Liver (tissue), 9 donors: ENCODE measurements around the gene TRIM17. TPM values are rescaled to one million over a fixed set of nuclear protein-coding genes. Genes with fewer than 3 reads are reported as not detected.

ENCODE experiments used
- DNase-seq: peaks from one replicate; pipeline ENCODE4 v3.0.0-alpha.2; 2017; ENCODE audit warnings: low spot score
- H3K27ac ChIP-seq, 2 donors: one replicate each; pipeline ENCODE4 v1.7.0; 2013; ENCODE audit warnings: inconsistent platforms in 2 of 2, low read length in 2 of 2, control low read depth in 1 of 2, low read depth in 1 of 2, mild to moderate bottlenecking in 1 of 2
- H3K27me3 ChIP-seq, 4 donors: one replicate each; pipeline versions ENCODE4 v1.6.1 to v1.7.0; 2013; ENCODE audit warnings: low read length in 3 of 4, inconsistent platforms in 1 of 4, mild to moderate bottlenecking in 1 of 4, moderate library complexity in 1 of 4; ENCODE audit not compliant: control insufficient read depth in 4 of 4, insufficient read depth in 4 of 4
- H3K36me3 ChIP-seq, 4 donors: one replicate each; pipeline versions ENCODE4 v1.6.1 to v1.7.0; 2013; ENCODE audit warnings: low read length in 3 of 4, mild to moderate bottlenecking in 3 of 4, low read depth in 1 of 4, moderate library complexity in 1 of 4; ENCODE audit not compliant: control insufficient read depth in 4 of 4, insufficient read depth in 3 of 4
- H3K4me1 ChIP-seq, 4 donors: one replicate each; pipeline versions ENCODE4 v1.6.1 to v1.7.0; 2013; ENCODE audit warnings: low read length in 3 of 4, mild to moderate bottlenecking in 3 of 4, moderate library complexity in 1 of 4; ENCODE audit not compliant: control insufficient read depth in 4 of 4, insufficient read depth in 4 of 4
- H3K4me3 ChIP-seq, 3 donors: one replicate each; pipeline versions ENCODE4 v1.6.1 to v1.7.0; 2013; ENCODE audit warnings: low read length in 3 of 3, control low read depth in 1 of 3, low read depth in 1 of 3, mild to moderate bottlenecking in 1 of 3
- H3K9ac ChIP-seq, 2 donors: one replicate each; pipeline ENCODE4 v1.7.0; 2013; ENCODE audit warnings: low read length in 2 of 2, mild to moderate bottlenecking in 2 of 2, moderate library complexity in 2 of 2, control low read depth in 1 of 2, low read depth in 1 of 2
- H3K9me3 ChIP-seq, 4 donors: one replicate each; pipeline versions ENCODE4 v1.6.1 to v1.7.0; 2013; ENCODE audit warnings: low read length in 3 of 4; ENCODE audit not compliant: control insufficient read depth in 4 of 4
- ATF3 ChIP-seq: IDR thresholded peaks from 2 replicates; pipeline ENCODE4 v1.6.1; 2016; ENCODE audit warnings: antibody characterized with exemption
- CTCF ChIP-seq: fragments of 150-350 bp; IDR thresholded peaks from 2 replicates; pipeline ENCODE4 v1.5.1; 2017; ENCODE audit warnings: improper control_type of control experiment, low read depth, low read length; ENCODE audit not compliant: missing input control
- EGR1 ChIP-seq, 2 donors: IDR thresholded peaks; 2 replicates each; pipeline ENCODE4 v1.6.1; 2016 to 2018; ENCODE audit warnings: antibody characterized with exemption in 2 of 2, low read depth in 2 of 2
- FOXA1 ChIP-seq: IDR thresholded peaks from 2 replicates; pipeline ENCODE4 v1.6.1; 2016; ENCODE audit warnings: antibody characterized with exemption
- FOXA2 ChIP-seq: IDR thresholded peaks from 2 replicates; pipeline ENCODE4 v1.6.1; 2016; ENCODE audit warnings: antibody characterized with exemption
- HNF4G ChIP-seq: IDR thresholded peaks from 2 replicates; pipeline ENCODE4 v1.6.1; 2016; ENCODE audit warnings: antibody characterized with exemption
- JUND ChIP-seq, 2 donors: IDR thresholded peaks; 2 replicates each; pipeline ENCODE4 v1.6.1; 2016; ENCODE audit warnings: antibody characterized with exemption in 2 of 2
- MAX ChIP-seq: IDR thresholded peaks from 2 replicates; pipeline ENCODE4 v1.6.1; 2016; ENCODE audit warnings: antibody characterized with exemption
- RAD21 ChIP-seq, 2 donors: IDR thresholded peaks; 2 replicates each; pipeline ENCODE4 v1.6.1; 2016; ENCODE audit warnings: antibody characterized with exemption in 2 of 2, mild to moderate bottlenecking in 2 of 2
- REST ChIP-seq: IDR thresholded peaks from 2 replicates; pipeline ENCODE4 v1.6.1; 2016; ENCODE audit warnings: antibody characterized with exemption, mild to moderate bottlenecking
- RXRA ChIP-seq, 2 donors: IDR thresholded peaks; 2 replicates each; pipeline ENCODE4 v1.6.1; 2017 to 2018; ENCODE audit warnings: antibody characterized with exemption in 2 of 2, mild to moderate bottlenecking in 1 of 2
- SP1 ChIP-seq: IDR thresholded peaks from 2 replicates; pipeline ENCODE4 v1.6.1; 2018; ENCODE audit warnings: antibody characterized with exemption, mild to moderate bottlenecking
- YY1 ChIP-seq: IDR thresholded peaks from 2 replicates; pipeline ENCODE4 v1.6.1; 2016; ENCODE audit warnings: antibody characterized with exemption, mild to moderate bottlenecking
- WGBS: extraction: QIAGEN DNeasy Blood & Tissue Kit; methylation state at CpG from one replicate; pipeline ENCODE4 v1.1.7; 2013; 5-methylcytosine and 5-hydroxymethylcytosine counted together
- polyA plus RNA-seq, 2 donors: library from polyadenylated mRNA; stranded (reverse) in 1 of 2; unstranded in 1 of 2; fragments of 200-250 nt in 1 of 2; fragments of >200 nt in 1 of 2; fragmentation: Nextera tagmentation in 1 of 2; extraction: Ambion mirVana in 1 of 2; gene quantifications; one replicate each; pipeline versions ENCODE4 v1.2.1 to v1.2.3, GENCODE V29; 2013 to 2015
- total RNA-seq, 2 donors: library from RNA; depleted of rRNA; stranded (reverse); fragments of >200 nt; gene quantifications; one replicate each; pipeline ENCODE4 v1.2.3, GENCODE V29; 2014
- donor health status: healthy.
- donor health status: healthy.
- donor health status: healthy.
- donor health status: healthy.
- donor health status: healthy.

TRIM17 gene
- total and polyA plus RNA-seq, 4 donors = 0.08 to 0.49 TPM; not detected in 2

- H3K9ac ChIP-seq = peak overlapping the region in 1 of 2 donors; percentile 2
- no peak overlapping the region for H3K27ac ChIP-seq
- no peaks in the 10 kb centered on the region for H3K9me3 ChIP-seq
- DNase-seq = peak; percentile 57
- no peaks in the 10 kb centered on the region for H3K27me3 ChIP-seq
- peaks cover 8 to 20% (median 15%) of the 10 kb centered on the region in 4 donors for H3K4me1 ChIP-seq
- H3K36me3 ChIP-seq = peaks cover 0 to under 1% (median 0%) of the 10 kb centered on the region in 4 donors
- H3K4me3 ChIP-seq = peak overlapping the region; percentile 78 to 94 (median 91)
- TF ChIP-seq MAX (no peak), SP1 (no peak), YY1 (no peak), REST (no peak), RAD21 (IDR thresholded peaks at IDR 0.05) (no peak)
- 1% methylated on average over 21 of the region's 21 CpGs for WGBS
These were observed 10.8 kb downstream of the TRIM17 start for GRCh38 chr1:228405979-228406228.

- Histone ChIP-seq H3K4me3 (peak overlapping the region; percentile 2 to 94 (median 91)), H3K9me3 (no peaks in the 10 kb centered on the region), H3K27ac (no peak overlapping the region), H3K4me1 (peaks cover 8 to 20% (median 15%) of the 10 kb centered on the region in 4 donors), H3K27me3 (no peaks in the 10 kb centered on the region), H3K9ac (peak overlapping the region in 1 of 2 donors; percentile 2), H3K36me3 (peaks cover 0 to 6% (median 0%) of the 10 kb centered on the region in 4 donors)
- DNase-seq = no peak
- 38% methylated on average over 11 of the region's 11 CpGs for WGBS
- TF ChIP-seq RAD21 (IDR thresholded peaks at IDR 0.05) (no peak), FOXA1 (no peak), SP1 (no peak), HNF4G (no peak), JUND (IDR thresholded peaks at IDR 0.05) (no peak), FOXA2 (no peak), REST (no peak), ATF3 (no peak), RXRA (IDR thresholded peaks at IDR 0.05) (no peak), MAX (no peak), EGR1 (IDR thresholded peaks at IDR 0.05; ENCODE audit: low read depth in 2 of 2) (no peak), CTCF (no peak)
These were observed 11.3 kb downstream of the TRIM17 start for GRCh38 chr1:228405200-228405978.
